ENCODE measurements around the gene PLOD1. TPM values are rescaled to one million over a fixed set of nuclear protein-coding genes. Genes with fewer than 3 reads are reported as not detected.
"Not testable (repeated sequence)": the region's sequence is repeated elsewhere in the genome, so short reads cannot be mapped to it uniquely, and the experiment has no call there.

PLOD1 gene
- total RNA-seq, 2 experiments from 2014 or later = 17.6 to 20.8 TPM

- CTCF ChIA-PET = interaction anchor here (1.1 kb wide), 1 partner anchor 27 kb away, joined by 4 read pairs; no protein-coding TSS in a partner anchor
- no peaks in the 10 kb centered on the region for H3K9me3 Mint-ChIP-seq (ENCODE audit: low read depth)
- H3K4me1 Mint-ChIP-seq = peaks cover 9% of the 10 kb centered on the region
- peak overlapping the region; percentile 79 for H3K4me3 Mint-ChIP-seq
- no peaks in the 10 kb centered on the region for H3K27me3 Mint-ChIP-seq
- DNase-seq (no peak), ATAC-seq (no peak)
- H3K36me3 Mint-ChIP-seq = no peaks in the 10 kb centered on the region
- H3K27ac Mint-ChIP-seq = peak overlapping the region; percentile 64
Observed at GRCh38 chr1:11935057-11935412, 518 bp downstream of the PLOD1 start.

DNA sequence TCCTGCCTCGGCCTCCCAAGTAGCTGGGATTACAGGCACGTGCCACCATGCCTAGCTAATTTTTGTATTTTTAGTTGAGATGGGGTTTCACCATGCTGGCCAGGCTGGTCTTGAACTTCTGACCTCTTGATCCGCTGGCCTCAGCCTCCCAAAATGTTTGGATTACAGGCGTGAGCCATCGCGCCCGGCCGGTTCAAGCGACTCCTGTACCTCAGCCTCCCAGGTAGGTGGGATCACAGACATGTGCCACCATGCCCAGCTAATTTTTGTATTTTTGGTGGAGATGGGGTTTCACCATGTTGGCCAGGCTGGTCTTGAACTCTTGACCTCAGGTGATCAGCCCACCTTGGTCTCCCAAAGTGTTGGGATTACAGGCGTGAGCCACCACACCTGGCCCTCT is 1.2 kb downstream of the PLOD1 start:
- CTCF ChIA-PET; ATAC-seq; DNase-seq; H3K27me3 Mint-ChIP-seq; H3K27ac Mint-ChIP-seq; H3K36me3 Mint-ChIP-seq; H3K4me1 Mint-ChIP-seq; H3K9me3 Mint-ChIP-seq (ENCODE audit: low read depth); H3K4me3 Mint-ChIP-seq: not testable (repeated sequence)

DNA sequence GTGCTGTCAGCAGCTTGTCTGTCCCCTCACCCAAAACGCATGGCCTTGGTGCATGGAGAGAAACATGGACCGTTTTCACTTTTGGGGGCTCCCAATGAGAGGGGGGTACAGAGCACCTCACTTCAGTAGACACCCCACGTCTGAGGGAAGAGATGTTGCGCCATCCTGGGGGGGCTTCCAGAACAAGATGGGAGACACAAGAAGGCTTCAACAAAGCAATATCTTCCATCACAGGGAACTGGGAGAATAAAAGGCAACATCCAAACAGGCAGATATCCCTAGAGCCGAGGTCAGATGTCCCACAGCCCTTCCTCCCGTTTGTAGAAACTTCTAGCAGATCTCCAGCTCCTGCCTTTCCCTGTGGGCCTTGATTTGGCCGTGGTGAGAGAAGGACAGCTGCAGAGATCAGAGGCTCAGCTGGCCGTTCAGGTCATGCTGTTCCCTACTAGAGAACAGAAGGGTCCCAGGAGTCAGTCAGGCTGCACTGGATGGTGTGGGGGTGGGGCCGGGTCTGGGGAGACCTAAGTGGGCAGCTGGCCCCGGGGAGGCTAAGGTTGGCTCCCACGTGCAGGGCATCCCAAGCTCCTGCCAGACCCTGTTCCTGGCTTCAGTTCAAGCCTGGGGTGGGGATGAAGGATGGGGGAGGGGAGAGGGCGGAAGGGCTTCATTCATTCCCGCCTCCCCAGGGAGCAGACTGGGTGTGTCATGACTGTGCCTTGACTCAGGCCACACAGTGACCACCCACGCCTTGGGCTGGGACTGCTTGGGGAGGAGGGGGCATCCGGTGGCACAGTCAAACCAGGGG is 4.4 kb downstream of the PLOD1 start:
- ATAC-seq (no peak), DNase-seq (no peak)
- H3K27me3 Mint-ChIP-seq = no peaks in the 10 kb centered on the region
- H3K27ac Mint-ChIP-seq = no peak overlapping the region
- H3K4me1 Mint-ChIP-seq = peaks cover 7% of the 10 kb centered on the region
- H3K9me3 Mint-ChIP-seq (ENCODE audit: low read depth) = no peaks in the 10 kb centered on the region
- no peaks in the 10 kb centered on the region for H3K36me3 Mint-ChIP-seq
- no peak overlapping the region for H3K4me3 Mint-ChIP-seq
- CTCF ChIA-PET = interaction anchor here (1.0 kb wide), 1 partner anchor 8 kb away, joined by 3 read pairs; no protein-coding TSS in a partner anchor

- not testable (repeated sequence) for H3K9me3 Mint-ChIP-seq (ENCODE audit: low read depth); H3K27me3 Mint-ChIP-seq; H3K27ac Mint-ChIP-seq; H3K4me3 Mint-ChIP-seq; DNase-seq; H3K36me3 Mint-ChIP-seq; H3K4me1 Mint-ChIP-seq; ATAC-seq
- CTCF ChIA-PET = interaction anchor here (1.0 kb wide), 1 partner anchor 9 kb away, joined by 3 read pairs; no protein-coding TSS in a partner anchor
Observed at GRCh38 chr1:11939794-11940193, 5.3 kb downstream of the PLOD1 start.

DNA sequence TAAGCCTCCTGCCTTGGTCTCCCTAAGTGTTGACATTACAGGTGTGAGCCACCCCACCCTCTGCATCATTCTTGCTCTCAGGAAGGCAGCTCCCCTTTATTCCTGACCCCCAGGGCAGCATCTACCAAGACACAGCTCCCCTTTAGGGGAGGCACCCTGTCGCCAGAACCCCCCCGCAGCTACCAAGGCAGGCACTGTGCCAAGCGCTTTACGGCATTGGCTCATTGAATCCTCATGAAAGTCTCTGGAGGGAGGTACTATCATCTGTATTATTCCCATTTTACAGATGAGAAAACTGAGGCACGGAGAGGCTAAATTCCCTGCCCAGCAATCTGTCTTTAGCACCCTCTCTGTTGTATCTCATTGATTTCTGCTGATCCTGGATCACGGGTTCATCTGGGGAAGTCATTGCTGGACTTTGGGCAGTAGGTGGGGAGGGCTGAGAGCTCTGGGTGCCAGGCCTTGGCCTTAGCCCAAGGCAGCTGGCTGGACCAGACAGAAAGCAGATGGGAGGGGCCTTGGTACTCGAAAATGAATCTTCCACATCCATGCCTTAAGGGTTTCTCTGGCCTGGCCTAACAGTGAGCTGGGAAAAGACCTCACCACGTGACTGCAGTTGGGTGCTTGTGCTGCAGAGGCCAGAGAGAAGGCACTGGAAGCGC is 5.9 kb downstream of the PLOD1 start:
- Mint-ChIP-seq H3K36me3 (peaks cover 1% of the 10 kb centered on the region), H3K27ac (no peak overlapping the region), H3K4me1 (no peaks in the 10 kb centered on the region), H3K4me3 (no peak overlapping the region), H3K9me3 (ENCODE audit: low read depth) (no peaks in the 10 kb centered on the region), H3K27me3 (no peaks in the 10 kb centered on the region)
- no peak for ATAC-seq
- CTCF ChIA-PET = interaction anchor here (1.0 kb wide), 1 partner anchor 9 kb away, joined by 3 read pairs; no protein-coding TSS in a partner anchor
- no peak for DNase-seq

- H3K4me1 Mint-ChIP-seq = no peaks in the 10 kb centered on the region
- H3K27me3 Mint-ChIP-seq = no peaks in the 10 kb centered on the region
- no peak overlapping the region for H3K27ac Mint-ChIP-seq
- H3K36me3 Mint-ChIP-seq = peaks cover 6% of the 10 kb centered on the region
- ATAC-seq (no peak), DNase-seq (no peak)
- no peak overlapping the region for H3K4me3 Mint-ChIP-seq
- CTCF ChIA-PET = no interaction called here
- H3K9me3 Mint-ChIP-seq (ENCODE audit: low read depth) = peaks cover 5% of the 10 kb centered on the region
Observed at GRCh38 chr1:11942280-11942679, 7.8 kb downstream of the PLOD1 start.

GRCh38 chr1:11943619-11944018 is 9.1 kb downstream of the PLOD1 start:
- peaks cover under 1% of the 10 kb centered on the region for H3K4me1 Mint-ChIP-seq
- CTCF ChIA-PET = no interaction called here
- H3K9me3 Mint-ChIP-seq (ENCODE audit: low read depth) = peaks cover 5% of the 10 kb centered on the region
- H3K36me3 Mint-ChIP-seq = peaks cover 10% of the 10 kb centered on the region
- H3K4me3 Mint-ChIP-seq = no peak overlapping the region
- no peak overlapping the region for H3K27ac Mint-ChIP-seq
- H3K27me3 Mint-ChIP-seq = no peaks in the 10 kb centered on the region
- ATAC-seq (no peak), DNase-seq (no peak)

GRCh38 chr1:11944358-11944931 is 9.9 kb downstream of the PLOD1 start:
- no peak overlapping the region for H3K4me3 Mint-ChIP-seq
- ATAC-seq = no peak
- peaks cover 5% of the 10 kb centered on the region for H3K9me3 Mint-ChIP-seq (ENCODE audit: low read depth)
- no peaks in the 10 kb centered on the region for H3K27me3 Mint-ChIP-seq
- peaks cover 4% of the 10 kb centered on the region for H3K4me1 Mint-ChIP-seq
- CTCF ChIA-PET = no interaction called here
- peaks cover 16% of the 10 kb centered on the region for H3K36me3 Mint-ChIP-seq
- DNase-seq = no peak
- no peak overlapping the region for H3K27ac Mint-ChIP-seq

DNA sequence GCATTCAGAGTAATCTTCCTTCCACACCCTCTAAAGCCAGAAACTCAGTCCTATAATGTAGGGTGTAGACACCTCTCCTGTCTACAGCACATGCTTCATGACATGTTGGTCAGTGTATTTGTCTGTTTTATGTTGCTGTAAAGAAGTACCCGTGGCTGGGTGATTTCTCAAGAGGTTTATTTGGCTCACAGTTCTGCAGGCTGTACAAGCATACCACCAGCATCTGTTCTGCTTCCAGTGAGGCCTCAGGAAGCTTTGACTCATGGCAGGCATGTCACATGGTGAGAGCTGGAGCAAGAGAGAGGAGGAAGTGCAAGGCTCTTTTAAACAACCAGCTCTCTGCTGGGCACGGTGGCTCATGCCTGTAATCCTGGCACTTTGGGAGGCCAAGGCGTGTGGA is 12.1 kb downstream of the PLOD1 start:
- Mint-ChIP-seq H3K27ac (no peak overlapping the region), H3K36me3 (peaks cover 19% of the 10 kb centered on the region), H3K4me1 (peaks cover 4% of the 10 kb centered on the region), H3K9me3 (ENCODE audit: low read depth) (peaks cover 5% of the 10 kb centered on the region), H3K4me3 (no peak overlapping the region), H3K27me3 (no peaks in the 10 kb centered on the region)
- ATAC-seq (no peak), DNase-seq (no peak)
- CTCF ChIA-PET = no interaction called here

GRCh38 chr1:11948822-11949458 is 14.4 kb downstream of the PLOD1 start:
- Mint-ChIP-seq H3K27ac (no peak overlapping the region), H3K4me1 (peaks cover 4% of the 10 kb centered on the region), H3K27me3 (no peaks in the 10 kb centered on the region), H3K36me3 (peaks cover 19% of the 10 kb centered on the region), H3K9me3 (ENCODE audit: low read depth) (peaks cover 5% of the 10 kb centered on the region), H3K4me3 (no peak overlapping the region)
- CTCF ChIA-PET = no interaction called here
- DNase-seq = no peak
- no peak for ATAC-seq

- no peak overlapping the region for H3K27ac Mint-ChIP-seq
- peaks cover 13% of the 10 kb centered on the region for H3K36me3 Mint-ChIP-seq
- ATAC-seq (no peak), DNase-seq (no peak)
- no peaks in the 10 kb centered on the region for H3K9me3 Mint-ChIP-seq (ENCODE audit: low read depth)
- CTCF ChIA-PET = no interaction called here
- no peak overlapping the region for H3K4me3 Mint-ChIP-seq
- no peaks in the 10 kb centered on the region for H3K27me3 Mint-ChIP-seq
- H3K4me1 Mint-ChIP-seq = peaks cover 4% of the 10 kb centered on the region
Observed at GRCh38 chr1:11951901-11952300, 17.4 kb downstream of the PLOD1 start.

GRCh38 chr1:11952455-11953109 is 18.1 kb downstream of the PLOD1 start:
- DNase-seq (no peak), ATAC-seq (no peak)
- Mint-ChIP-seq H3K4me1 (peaks cover 4% of the 10 kb centered on the region), H3K36me3 (peaks cover 13% of the 10 kb centered on the region), H3K9me3 (ENCODE audit: low read depth) (no peaks in the 10 kb centered on the region), H3K27me3 (no peaks in the 10 kb centered on the region), H3K27ac (no peak overlapping the region), H3K4me3 (no peak overlapping the region)
- CTCF ChIA-PET = no interaction called here

DNA sequence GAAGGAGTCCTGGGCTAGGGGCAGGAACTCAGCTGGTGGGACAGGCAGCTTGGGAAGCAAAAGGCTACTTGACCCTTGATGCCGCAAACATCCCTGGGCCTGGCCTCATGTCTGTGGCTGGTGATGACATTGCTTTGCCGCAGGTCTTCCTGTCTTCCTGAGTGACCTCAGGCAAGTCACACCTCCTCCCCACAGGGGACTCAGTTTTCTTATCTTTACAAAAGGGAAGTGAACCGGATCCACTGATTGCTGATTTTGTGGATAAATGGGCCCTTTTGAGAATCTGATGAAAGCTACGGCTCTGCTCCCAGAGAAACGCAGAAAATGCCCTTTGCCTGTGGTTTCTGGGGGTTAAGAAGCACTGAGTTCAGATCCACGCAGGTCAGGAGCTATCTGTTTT is 20.7 kb downstream of the PLOD1 start:
- Mint-ChIP-seq H3K4me1 (no peaks in the 10 kb centered on the region), H3K36me3 (peaks cover 3% of the 10 kb centered on the region), H3K9me3 (ENCODE audit: low read depth) (no peaks in the 10 kb centered on the region), H3K27ac (no peak overlapping the region), H3K4me3 (no peak overlapping the region), H3K27me3 (no peaks in the 10 kb centered on the region)
- DNase-seq = no peak
- ATAC-seq = no peak
- CTCF ChIA-PET = no interaction called here

All from activated CD8-positive, alpha-beta memory T cell treated with anti-CD3 and anti-CD28 coated beads, Interleukin-2, amount 10 ng/mL, durations not matched to agents 7 days and 5 days (primary cell).